GM18517 (cell line): Measurements from ENCODE around the gene ARHGAP45.

Source experiments
- ATAC-seq: cut with Tn5 transposase; IDR thresholded peaks from one replicate; pipeline ENCODE4 v1.9.1; 2021; ENCODE audit warnings: mild to moderate bottlenecking, moderate library complexity; ENCODE audit not compliant: unreplicated experiment

Gene ARHGAP45

GRCh38 chr19:1053176-1054101 is 13.5 kb upstream of the ARHGAP45 start:
- no peak for ATAC-seq

- ATAC-seq, result no peak
Measured at GRCh38 chr19:1054102-1055027, 12.6 kb upstream of the ARHGAP45 start.

- no peak for ATAC-seq
Measured at GRCh38 chr19:1055028-1055425, 11.9 kb upstream of the ARHGAP45 start.

GRCh38 chr19:1055886-1056620 is 10.9 kb upstream of the ARHGAP45 start:
- ATAC-seq, result no peak

- ATAC-seq, result no peak
Measured at GRCh38 chr19:1057176-1057855, 9.7 kb upstream of the ARHGAP45 start.

GRCh38 chr19:1058112-1058511 is 8.9 kb upstream of the ARHGAP45 start:
- no peak for ATAC-seq

- ATAC-seq, result no peak
Measured at GRCh38 chr19:1060689-1061088, 6.3 kb upstream of the ARHGAP45 start.

- ATAC-seq, result no peak
Measured at GRCh38 chr19:1061987-1062386, 5.0 kb upstream of the ARHGAP45 start.

- no peak for ATAC-seq
Measured at GRCh38 chr19:1062387-1063029, 4.5 kb upstream of the ARHGAP45 start.

GRCh38 chr19:1063030-1063908 is 3.7 kb upstream of the ARHGAP45 start:
- ATAC-seq, result no peak

GRCh38 chr19:1063909-1064660 is 2.9 kb upstream of the ARHGAP45 start:
- ATAC-seq, result no peak

- no peak for ATAC-seq
Measured at GRCh38 chr19:1064661-1065605, 2.0 kb upstream of the ARHGAP45 start.

- no peak for ATAC-seq
Measured at GRCh38 chr19:1065606-1066109, 1.3 kb upstream of the ARHGAP45 start.

- ATAC-seq, result no peak
Measured at GRCh38 chr19:1066251-1066747, 668 bp upstream of the ARHGAP45 start.

- no peak for ATAC-seq
Measured at GRCh38 chr19:1067341-1067957, 482 bp downstream of the ARHGAP45 start.
